ENCODE results near the gene TAS2R9. TPM values are rescaled to one million over a fixed set of nuclear protein-coding genes. Genes with fewer than 3 reads are reported as not detected.
A peak's percentile ranks its signal among the peaks of the same experiment; 100 is the strongest.
"Not testable (repeated sequence)": the region's sequence is repeated elsewhere in the genome, so short reads cannot be mapped to it uniquely, and the experiment has no call there.

The TAS2R9 gene, protein sequence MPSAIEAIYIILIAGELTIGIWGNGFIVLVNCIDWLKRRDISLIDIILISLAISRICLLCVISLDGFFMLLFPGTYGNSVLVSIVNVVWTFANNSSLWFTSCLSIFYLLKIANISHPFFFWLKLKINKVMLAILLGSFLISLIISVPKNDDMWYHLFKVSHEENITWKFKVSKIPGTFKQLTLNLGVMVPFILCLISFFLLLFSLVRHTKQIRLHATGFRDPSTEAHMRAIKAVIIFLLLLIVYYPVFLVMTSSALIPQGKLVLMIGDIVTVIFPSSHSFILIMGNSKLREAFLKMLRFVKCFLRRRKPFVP
- not detected for total RNA-seq

DNA sequence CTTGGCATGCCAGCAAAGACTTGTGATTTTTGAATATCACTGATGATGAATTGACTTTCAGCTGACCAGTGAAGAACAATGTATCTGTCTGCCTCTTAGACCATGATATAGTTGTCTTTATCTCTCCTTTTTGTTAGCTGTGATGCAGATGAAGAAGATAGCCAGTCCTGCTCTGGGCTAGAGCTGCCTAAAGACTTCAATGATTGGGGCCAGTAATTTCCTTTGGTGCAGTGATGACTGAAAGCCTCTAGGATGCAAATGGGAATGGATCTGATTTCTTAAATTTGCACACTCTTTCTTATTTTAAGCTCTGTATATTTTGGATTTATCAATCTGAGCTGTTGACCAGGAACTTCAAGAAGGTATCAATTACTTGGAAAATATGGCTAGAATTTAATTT lies at the start of gene TAS2R9:
TAS2R9 (minus strand) TSS at position 101 of the 400 bp plus-strand sequence; CDS start at position 8, 93 bp downstream.
- no peak for ATAC-seq

DNA sequence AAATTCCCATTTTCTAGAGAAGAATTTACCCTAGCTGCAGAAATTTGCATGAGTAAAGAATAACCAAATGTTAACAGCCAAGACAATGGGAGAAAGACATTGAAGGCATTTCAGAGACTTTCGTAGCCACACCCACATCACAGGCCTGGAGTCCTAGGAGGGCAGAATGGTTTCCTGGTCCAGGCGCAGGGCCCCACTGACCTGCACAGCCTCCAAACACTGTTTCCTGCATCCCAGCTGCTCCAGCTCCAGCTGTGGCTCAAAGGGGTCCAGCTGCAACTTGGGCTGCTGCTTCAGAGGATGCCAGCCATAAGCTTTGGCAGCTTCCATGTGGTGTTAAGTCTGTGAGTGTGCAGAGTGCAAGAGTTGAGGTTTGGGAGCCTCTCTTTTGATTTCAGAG lies 45.8 kb upstream of the TAS2R9 start:
- no peak for ATAC-seq

DNA sequence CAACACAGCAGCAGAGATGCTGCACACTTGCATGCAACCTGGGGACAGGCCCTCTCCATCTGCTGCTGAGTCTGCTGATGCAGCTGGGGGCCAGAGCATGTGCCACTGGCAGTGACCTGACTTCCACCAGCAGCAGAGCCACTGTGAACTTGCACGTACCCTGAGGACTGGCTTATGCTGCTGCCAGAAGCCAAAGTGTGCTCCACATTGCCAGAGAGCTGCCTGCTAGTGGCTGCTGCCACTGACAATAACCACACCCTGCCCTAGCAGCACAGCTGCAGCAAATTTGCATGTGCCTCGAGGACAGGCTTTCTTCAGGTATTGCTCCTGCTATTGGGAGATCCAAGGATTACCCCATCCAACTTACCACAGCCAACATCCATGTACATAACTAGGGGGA lies 43.8 kb upstream of the TAS2R9 start:
- no peak for ATAC-seq

DNA sequence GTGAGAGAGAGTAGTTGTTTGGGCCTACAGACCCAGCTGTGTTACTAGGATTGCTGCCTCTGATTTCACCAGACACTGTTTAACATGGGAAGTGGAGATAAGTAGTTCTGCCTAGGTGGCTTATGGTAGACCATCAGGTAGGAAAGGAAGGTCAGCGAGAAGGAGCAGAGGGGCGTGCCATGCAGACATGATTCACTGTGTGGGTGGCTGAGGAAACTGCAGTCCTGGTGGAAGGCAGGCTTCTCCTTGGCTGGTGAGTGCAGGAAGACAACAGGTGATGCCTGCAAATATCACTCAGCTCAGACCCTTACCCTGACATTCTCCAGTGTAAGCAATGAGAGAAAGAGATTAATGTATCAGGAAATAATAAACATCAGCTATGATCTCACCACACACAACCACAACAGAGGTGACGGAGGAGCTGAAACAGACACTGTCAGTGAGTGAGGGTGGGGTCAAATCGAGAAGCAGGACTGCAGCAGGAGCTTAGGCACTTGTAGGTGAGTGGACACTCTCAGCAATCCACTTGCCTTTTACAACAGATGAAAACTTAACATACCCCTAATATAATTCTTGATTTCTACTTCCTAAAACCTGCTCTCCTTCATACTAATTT lies 41.4 kb upstream of the TAS2R9 start:
- ATAC-seq, result no peak

DNA sequence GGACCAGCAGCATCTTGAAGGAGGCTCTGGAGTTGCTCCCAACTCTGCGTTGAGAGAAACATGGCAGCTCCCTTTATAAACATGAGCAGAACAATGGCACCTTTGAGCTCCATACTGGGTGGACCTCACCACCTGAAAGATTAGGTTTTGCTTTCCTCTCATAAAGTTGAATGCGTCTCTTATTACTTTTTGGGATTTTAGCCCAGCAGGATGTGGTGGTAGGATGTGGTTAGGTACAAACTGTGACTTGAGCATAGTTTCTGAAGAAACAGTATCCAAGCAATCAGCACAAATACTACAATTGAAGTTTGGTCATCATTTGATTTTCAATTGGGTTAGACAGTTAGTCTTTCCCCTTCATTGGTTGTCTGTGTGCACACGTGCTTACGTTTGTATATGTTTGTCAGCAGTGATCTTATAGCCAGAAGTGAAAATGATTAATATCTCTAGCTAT lies 39.5 kb upstream of the TAS2R9 start, which contains the start of gene PRR4:
PRR4 (minus strand) TSS at position 51 of the 454 bp plus-strand sequence; CDS start at position 13, 38 bp downstream.
- ATAC-seq, result no peak

DNA sequence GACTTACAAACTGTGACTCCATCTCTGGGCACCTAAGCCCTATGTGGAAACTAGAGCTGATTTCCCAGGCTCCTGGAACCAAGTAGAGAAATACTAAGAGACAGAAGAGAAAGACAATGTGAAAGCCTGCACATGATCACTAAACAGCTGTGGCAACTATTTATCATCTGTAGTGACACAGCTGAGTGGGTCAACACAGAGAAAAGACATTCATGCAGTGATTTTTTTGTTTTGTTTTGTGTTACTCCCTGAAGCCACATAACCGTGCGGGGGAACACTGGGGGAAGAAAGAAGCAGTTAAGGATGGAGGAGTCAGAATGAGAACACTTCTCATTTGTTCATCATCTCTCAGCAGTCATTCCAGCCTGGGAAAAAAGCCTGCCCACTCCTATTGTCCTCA lies 37.8 kb upstream of the TAS2R9 start:
- ATAC-seq, result no peak

DNA sequence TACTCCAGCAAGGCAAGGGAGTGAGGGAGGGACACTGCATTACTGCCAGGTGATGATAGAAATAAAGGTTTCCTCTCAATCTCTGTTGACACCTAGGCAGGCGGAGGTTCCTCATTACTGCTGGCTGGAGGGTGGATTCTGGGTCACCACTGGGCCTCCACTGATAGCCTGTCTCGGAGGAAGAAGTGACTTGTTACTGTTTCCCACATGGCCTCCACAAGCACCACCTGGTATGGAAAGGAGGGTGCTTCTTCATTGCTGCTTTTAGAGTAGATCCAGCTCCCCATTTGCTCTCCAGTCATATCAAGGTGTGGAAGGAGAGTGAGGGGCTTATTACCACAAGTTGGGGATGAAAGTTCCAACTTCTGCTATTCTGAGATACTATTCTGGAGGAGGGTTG lies 32.9 kb upstream of the TAS2R9 start:
- no peak for ATAC-seq

DNA sequence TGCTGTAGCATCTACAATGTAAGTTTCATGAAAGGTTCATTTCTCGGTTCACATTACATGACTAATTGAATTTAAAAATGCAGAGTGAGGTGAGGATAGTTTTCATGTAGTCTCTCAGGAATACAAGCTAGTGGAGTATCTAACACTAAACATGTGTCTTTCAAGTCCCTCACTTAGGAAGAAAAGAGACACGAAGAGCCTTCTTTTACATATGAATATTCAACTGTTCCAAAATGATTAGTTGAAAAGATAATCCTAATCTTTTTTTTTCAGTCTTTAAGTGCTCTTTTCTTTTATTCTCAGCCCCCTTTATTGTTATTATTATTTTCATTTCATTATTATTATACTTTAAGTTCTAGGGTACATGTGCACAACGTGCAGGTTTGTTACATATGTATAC lies 28.5 kb upstream of the TAS2R9 start:
- no peak for ATAC-seq

DNA sequence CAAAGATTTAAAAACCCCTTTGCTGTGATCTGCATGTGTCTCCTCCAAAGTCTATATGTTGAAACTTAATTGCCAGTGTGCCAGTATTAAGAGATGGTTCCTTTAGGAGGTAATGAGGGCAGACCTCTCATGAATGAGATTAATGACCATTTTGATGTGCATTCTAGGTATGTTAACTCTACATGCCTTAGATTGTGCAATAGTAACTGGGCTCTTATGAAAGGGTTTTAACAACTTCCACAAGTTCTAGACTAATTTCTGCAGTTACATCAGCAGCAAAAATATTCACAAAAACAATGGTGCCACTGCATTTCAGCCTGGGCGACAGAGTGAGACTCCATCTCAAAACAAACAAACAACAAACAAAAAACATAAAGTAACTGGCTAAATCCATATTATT lies 20.0 kb upstream of the TAS2R9 start:
- ATAC-seq, result no peak

DNA sequence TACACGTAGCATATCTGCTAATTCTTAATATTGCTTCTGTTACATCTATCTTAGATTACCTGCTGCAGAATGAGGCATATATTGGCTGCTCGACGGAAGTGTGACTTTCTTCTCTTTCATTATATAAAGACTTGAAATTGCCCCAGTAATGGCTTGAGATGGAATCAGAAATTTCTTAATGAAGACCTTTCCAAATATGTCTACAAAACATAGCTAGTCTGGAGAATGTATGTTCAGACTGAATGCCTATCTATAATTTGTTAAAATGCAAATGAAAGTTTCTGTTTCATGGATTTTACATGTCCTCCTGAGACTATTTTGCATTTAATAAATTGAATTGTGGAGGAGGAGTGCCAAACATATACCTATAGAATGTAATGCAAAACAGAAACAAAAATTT lies 16.3 kb upstream of the TAS2R9 start, which contains the start of gene TAS2R10:
TAS2R10 (minus strand) TSS at position 101 of the 400 bp plus-strand sequence; CDS start at position 12, 89 bp downstream.
- no peak for ATAC-seq

DNA sequence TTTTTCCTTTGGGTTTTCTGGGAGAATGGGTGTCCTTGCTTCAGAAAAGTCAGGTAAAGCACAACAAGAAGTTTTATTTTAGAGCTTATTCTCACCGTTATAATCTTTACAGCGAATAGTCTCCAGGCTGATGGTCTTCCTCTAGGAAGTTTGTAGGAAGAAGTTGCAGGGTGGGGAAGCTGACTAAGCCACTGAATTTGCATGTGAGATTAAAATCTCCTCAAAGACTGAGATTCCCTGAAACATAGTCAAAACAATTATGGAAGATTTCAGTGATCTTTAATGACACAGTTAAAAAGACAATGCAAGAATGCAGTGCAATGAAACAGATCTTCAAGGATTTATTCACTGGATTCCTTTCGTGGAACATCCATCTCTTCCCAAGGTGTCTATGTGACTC lies 15.0 kb upstream of the TAS2R9 start:
- ATAC-seq, result no peak

DNA sequence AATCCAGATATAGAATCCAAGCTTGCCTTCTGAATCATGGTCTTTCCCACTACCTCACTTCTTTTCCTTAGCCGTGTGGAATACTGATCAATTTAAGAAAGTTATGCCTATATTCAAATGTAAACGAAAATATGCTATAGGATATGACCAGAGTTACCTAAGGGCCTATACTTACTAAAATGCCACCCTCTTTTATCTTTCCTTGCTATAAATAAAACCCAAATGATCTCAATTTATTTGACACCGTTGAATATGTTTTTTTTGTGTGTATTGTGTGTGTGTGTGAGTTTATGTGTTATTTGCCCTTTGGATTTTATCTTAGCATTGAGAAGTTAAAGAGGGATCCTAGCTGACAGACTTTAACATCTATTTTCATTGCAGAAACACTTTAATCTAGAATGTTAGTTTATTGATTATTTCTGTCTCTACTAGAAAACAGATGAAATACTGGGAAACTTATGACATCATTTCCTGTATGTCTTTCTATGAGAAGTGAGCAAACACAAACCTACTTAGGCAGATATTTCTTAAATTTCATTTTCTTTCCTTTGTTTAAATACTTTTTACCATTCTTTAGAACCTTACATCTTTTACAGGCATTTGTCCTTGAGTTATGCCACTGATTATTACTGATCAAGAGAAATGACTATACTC lies 2.0 kb upstream of the TAS2R9 start:
- ATAC-seq, result no peak

DNA sequence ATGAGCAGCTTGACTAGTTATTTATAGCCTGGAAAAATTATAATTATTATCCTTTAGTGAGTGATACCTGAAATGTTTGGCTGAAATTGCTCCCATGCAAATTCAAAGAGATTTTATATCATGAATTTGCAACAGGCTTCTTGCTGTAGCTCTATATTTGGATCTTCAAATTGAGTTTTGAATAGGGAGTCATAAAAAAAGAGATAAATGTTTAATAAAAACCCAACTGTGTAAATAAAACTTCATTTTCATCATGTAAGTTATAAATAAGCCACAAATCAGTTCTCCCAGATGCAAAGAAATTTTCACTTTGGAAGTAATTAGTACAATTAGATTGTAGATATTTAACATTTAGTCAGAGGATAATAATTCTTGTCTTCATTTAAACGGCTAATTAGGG lies 2.8 kb downstream of the TAS2R9 start, which contains the start of gene TAS2R8:
TAS2R8 (minus strand) TSS at position 101 of the 400 bp plus-strand sequence. CDS start 306 bp downstream, outside the sequence.
- no peak for ATAC-seq

DNA sequence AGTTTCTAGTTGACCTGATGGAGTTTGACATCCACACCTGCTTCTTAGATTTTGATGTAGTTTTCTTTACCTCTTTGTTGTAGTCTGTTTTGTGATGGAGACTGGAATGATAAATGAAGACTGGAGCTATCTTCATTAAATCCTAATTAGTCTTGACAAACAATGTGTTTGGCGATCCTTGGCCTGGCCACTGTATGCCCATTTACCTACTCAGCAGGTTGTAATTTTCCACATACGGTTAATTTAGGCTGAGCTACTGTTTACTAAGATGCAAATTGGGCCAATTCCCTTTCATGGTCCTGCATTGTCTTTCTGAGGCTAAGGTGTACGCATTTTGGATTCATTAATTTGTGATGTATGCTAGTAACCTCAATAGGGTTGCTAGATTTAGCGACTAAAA lies 7.4 kb downstream of the TAS2R9 start, which contains the start of gene TAS2R7:
TAS2R7 (minus strand) TSS at position 41 of the 400 bp plus-strand sequence. CDS start 57 bp downstream, outside the sequence.
- ATAC-seq, result no peak

DNA sequence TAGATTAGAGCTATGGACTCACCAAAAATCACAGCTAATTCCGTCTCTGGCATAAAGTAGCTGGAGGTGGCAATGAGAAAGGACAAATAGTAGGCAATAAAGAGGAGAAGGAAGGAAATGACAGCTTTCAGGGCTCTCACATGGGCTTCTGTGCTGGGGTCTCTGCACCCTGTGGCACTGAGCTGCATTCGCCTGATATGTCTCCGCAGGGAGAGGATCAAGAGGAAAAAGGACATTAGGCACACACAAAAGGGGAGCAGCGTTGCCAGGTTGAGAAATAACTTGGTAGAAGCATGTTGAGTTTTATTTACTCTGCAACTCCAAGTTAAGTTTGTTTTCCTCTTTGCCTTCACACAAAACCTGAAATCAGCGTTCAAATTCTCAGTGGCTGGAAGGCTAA lies 8.2 kb downstream of the TAS2R9 start:
- no peak for ATAC-seq

DNA sequence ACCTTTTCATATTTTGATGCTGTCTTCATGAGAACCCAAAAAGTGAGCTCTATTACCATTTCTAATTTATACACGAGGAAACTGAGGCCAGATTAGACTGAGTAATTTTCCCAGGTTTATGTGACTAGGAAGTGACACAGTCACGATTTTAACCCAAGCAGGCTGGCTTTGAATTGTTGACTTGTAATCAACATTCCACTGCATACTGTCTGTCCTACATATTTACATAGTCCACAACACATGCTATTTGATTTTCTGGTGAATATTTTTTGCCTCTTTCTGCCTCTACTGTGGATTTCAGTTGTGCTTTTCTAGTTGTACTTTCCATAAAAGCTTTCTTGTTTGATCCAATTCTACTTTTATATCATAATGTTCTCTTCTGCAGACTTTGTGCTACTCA lies 15.7 kb downstream of the TAS2R9 start:
- ATAC-seq, result no peak

DNA sequence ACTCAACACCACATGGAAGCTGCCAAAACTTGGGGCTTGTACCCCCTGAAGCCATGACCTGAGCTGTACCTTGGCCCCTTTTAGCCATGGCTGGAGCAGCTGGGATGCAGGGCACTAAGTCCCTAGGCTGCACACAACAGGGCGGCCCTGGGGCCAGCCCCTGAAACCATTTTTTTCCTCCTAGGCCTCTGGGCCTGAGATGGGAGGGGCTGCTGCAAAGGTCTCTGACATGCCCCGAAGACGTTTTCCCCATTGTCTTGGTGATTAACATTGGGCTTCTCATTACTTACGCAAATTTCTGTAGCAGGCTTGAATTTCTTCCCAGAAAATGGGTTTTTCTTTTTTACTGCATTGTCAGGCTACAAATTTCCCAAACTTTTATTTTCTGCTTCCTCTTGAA lies 18.2 kb downstream of the TAS2R9 start:
- not testable (repeated sequence) for ATAC-seq

DNA sequence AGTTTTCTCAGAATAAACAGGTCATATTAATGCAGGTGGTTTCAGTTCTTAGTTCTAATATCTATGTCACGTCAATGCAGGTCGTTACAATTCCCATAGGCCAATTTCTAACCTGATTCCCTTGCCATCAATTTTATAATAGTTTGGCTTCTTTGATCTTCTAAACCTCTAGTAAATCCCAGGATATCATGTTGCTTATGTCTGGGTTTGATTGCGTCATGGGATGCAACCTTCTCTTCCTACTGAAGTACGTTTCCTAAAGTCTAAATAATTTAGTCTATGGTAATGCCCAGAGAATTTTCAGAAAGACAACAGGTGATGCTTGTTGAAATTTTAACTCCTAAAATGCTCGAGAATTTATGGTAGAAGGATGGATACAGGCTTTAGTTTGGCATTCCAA lies 26.7 kb downstream of the TAS2R9 start:
- no peak for ATAC-seq

DNA sequence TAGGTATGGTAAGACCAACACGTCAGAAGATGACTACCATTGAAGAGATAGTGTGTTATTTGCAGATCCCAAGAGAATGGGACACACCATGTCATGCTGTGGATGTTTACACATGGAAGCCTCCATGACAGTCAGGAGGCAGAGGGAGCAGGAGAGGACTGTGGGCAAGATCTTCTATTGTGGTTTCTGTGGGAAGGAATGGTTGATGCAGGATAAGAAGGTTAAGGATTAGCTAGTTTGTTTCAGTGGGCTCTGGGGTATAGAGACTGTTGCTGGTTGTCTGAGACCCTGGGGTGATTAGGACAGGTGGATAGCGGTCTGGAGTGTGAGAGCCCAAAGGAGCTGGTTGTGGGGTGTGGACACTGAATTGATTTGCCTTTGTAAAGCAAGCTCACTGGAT lies 30.9 kb downstream of the TAS2R9 start:
- no peak for ATAC-seq

DNA sequence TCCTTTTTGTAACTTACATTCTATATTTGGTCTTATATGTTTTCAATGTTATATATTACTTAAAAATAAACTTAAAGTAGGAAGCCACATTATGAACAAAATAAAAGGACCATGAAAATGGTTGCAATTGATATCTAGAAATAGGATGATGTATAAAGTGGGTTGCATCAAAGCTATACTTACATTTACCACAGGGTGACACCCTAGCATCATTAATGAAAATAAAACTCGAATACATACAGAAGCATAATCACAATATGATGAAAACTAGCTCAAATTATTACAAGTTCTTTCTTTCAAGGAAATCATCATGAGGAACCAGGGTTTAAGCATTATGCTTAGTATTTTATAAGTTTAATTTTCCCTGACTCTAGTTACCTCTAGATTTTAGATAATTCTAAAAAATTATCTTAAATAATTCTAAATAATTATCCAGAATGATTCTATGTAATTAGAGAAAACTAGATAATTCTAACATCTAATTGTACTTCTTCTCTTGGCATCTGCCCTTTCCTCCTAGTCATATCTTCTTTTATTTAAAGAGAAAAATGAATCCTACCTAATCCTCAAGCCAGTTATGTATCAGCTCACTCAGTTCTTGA lies 38.7 kb downstream of the TAS2R9 start:
- peak; percentile 62 for ATAC-seq

DNA sequence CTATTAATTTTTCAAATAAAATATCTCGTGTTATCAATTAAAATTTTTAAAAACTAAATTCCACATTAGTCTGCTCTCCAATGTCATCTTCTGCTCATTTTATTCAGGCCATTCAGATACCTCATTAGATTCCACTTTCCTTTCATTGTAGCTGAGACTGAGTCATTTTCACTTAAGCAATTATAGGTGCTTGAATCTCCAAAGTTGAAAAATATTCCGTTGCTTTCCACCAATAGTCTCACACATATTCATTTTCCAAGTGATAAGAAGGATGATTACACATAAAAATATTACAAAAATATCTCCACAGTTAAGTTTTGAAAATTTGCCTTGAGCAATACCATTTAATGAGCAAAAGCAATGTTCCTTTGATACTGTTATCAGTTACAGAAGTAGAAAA lies 50.3 kb downstream of the TAS2R9 start:
- ATAC-seq, result no peak
